Thoracic aorta (tissue), 2 donors: ENCODE data around the gene SARDH. TPM values are rescaled to one million over a fixed set of nuclear protein-coding genes. Genes with fewer than 3 reads are reported as not detected.
"Not testable (repeated sequence)": the region's sequence is repeated elsewhere in the genome, so short reads cannot be mapped to it uniquely, and the experiment has no call there.

Experiments
- ATAC-seq: fragments of 150-250 bp; one replicate; pipeline ENCODE4 v1.8.0; 2017; ENCODE audit warnings: low read depth; ENCODE audit not compliant: insufficient number of reproducible peaks, low FRiP score
- DNase-seq: peaks from one replicate; pipeline ENCODE4 v3.0.0-alpha.2; 2020; ENCODE audit warnings: low spot score
- H3K27ac ChIP-seq, 2 donors: fragments of 200-600 bp; sonication (generic); 1 replicate in 1 of 2; 2 replicates in 1 of 2; pipeline ENCODE4 v1.5.1; 2016; ENCODE audit warnings: mild to moderate bottlenecking in 2 of 2, moderate library complexity in 2 of 2
- H3K27me3 ChIP-seq: fragments of 200-600 bp; sonication (generic); replicated peaks from 2 replicates; pipeline ENCODE4 v1.6.0; 2016; ENCODE audit warnings: mild to moderate bottlenecking; ENCODE audit not compliant: insufficient read depth
- H3K36me3 ChIP-seq: fragments of 200-600 bp; sonication (generic); one replicate; pipeline ENCODE4 v1.5.1; 2016
- H3K4me1 ChIP-seq, 2 donors: fragments of 200-600 bp; sonication (generic); 1 replicate in 1 of 2; 2 replicates in 1 of 2; pipeline versions ENCODE4 v1.5.1 to v1.6.0; 2016; ENCODE audit warnings: low read depth in 2 of 2, mild to moderate bottlenecking in 1 of 2; ENCODE audit not compliant: control insufficient read depth in 1 of 2
- H3K4me3 ChIP-seq: fragments of 200-600 bp; sonication (generic); 2 replicates; pipeline ENCODE4 v1.5.1; 2016; ENCODE audit warnings: mild to moderate bottlenecking
- H3K9me3 ChIP-seq: fragments of 200-600 bp; sonication (generic); 2 replicates; pipeline ENCODE4 v1.5.1; 2016
- total RNA-seq, 2 donors: library from RNA; depleted of rRNA; stranded (reverse); fragments of >200 nt; gene quantifications; one replicate each; pipeline versions ENCODE4 v1.1.0 to v1.2.3, GENCODE V29; 2016
- TF ChIP-seq, protein P1 (sequence below): fragments of 200-600 bp; sonication (generic); IDR thresholded peaks from one replicate; pipeline ENCODE4 v1.5.1; 2019; ENCODE audit warnings: antibody characterized with exemption

SARDH gene
- total RNA-seq, 2 donors from 2014 or later, result 1.8 to 4.3 TPM

- ATAC-seq, result no peak
- no peaks in the 10 kb centered on the region for H3K4me1 ChIP-seq
- TF ChIP-seq, protein P1, sequence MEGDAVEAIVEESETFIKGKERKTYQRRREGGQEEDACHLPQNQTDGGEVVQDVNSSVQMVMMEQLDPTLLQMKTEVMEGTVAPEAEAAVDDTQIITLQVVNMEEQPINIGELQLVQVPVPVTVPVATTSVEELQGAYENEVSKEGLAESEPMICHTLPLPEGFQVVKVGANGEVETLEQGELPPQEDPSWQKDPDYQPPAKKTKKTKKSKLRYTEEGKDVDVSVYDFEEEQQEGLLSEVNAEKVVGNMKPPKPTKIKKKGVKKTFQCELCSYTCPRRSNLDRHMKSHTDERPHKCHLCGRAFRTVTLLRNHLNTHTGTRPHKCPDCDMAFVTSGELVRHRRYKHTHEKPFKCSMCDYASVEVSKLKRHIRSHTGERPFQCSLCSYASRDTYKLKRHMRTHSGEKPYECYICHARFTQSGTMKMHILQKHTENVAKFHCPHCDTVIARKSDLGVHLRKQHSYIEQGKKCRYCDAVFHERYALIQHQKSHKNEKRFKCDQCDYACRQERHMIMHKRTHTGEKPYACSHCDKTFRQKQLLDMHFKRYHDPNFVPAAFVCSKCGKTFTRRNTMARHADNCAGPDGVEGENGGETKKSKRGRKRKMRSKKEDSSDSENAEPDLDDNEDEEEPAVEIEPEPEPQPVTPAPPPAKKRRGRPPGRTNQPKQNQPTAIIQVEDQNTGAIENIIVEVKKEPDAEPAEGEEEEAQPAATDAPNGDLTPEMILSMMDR, result no peak
Observed at GRCh38 chr9:133629221-133630110, 108.7 kb downstream of the SARDH start.

GRCh38 chr9:133628766-133629165 lies 109.4 kb downstream of the SARDH start:
- Histone ChIP-seq H3K27ac (no peak overlapping the region), H3K4me3 (no peak overlapping the region), H3K27me3 (no peaks in the 10 kb centered on the region), H3K4me1 (no peaks in the 10 kb centered on the region), H3K9me3 (peaks cover 7% of the 10 kb centered on the region), H3K36me3 (no peaks in the 10 kb centered on the region)
- DNase-seq (no peak), ATAC-seq (no peak)
- TF ChIP-seq, protein P1, result no peak

More at GRCh38 chr9:133629221-133630110, 108.7 kb downstream of the SARDH start:
- Histone ChIP-seq H3K27me3 (no peaks in the 10 kb centered on the region), H3K36me3 (no peaks in the 10 kb centered on the region), H3K9me3 (peaks cover 7% of the 10 kb centered on the region), H3K4me3 (no peak overlapping the region), H3K27ac (no peak overlapping the region)
- no peak for DNase-seq

DNA sequence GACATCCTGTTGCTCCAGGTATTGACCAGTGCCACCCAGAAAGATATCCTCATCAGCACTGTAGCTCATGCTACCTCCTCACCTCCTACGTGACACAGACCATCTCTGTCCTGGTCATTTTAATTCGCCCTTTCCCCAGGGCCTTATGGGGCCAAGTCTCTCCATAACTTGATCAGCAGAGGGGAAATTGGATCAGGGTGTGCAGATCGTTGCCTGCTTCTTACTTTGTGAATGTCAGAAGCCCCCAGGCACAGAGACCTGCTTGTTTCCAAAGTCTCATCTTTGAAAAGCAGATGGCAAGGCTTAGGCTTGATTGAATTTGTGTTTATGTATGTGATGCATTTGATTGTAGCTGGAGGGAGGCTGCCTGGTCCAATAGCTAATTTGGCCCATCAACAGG lies 110.8 kb downstream of the SARDH start:
- TF ChIP-seq, protein P1, result no peak
- Histone ChIP-seq H3K27me3 (no peaks in the 10 kb centered on the region), H3K36me3 (no peaks in the 10 kb centered on the region), H3K9me3 (peaks cover 7% of the 10 kb centered on the region), H3K27ac (no peak overlapping the region), H3K4me1 (no peaks in the 10 kb centered on the region), H3K4me3 (no peak overlapping the region)
- ATAC-seq, result no peak
- DNase-seq, result no peak

GRCh38 chr9:133626008-133626407 lies 112.1 kb downstream of the SARDH start:
- DNase-seq, H3K4me1 ChIP-seq, H3K27ac ChIP-seq, H3K9me3 ChIP-seq, H3K36me3 ChIP-seq, ATAC-seq, H3K27me3 ChIP-seq, H3K4me3 ChIP-seq: not testable (repeated sequence)

DNA sequence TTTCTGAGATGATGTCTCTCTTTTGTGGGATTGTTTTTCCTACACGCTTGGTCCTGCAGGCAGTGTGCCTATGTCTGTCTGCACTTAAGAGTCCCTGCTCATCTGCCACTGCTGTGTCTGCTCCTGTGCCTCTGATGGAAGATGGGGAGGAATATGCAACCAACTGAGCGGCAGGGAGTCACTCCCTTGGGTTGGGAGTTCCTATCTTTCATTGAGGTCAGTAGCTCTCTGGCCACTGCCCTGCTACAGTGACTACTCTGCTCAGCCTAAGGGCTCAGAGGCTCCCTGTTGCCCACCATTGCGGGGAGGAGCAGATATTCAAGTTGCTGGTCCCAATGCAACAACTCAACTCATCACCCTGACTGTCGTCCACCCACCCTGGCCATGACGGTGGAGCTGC lies 115.6 kb downstream of the SARDH start:
- no peak for DNase-seq
- Histone ChIP-seq H3K4me3 (no peak overlapping the region), H3K27ac (no peak overlapping the region), H3K27me3 (no peaks in the 10 kb centered on the region), H3K36me3 (no peaks in the 10 kb centered on the region), H3K9me3 (peaks cover 7% of the 10 kb centered on the region), H3K4me1 (no peaks in the 10 kb centered on the region)
- TF ChIP-seq, protein P1, result no peak
- ATAC-seq, result no peak
